Vagina (tissue), 2 donors: ENCODE measurements around the gene DUSP15.

Source experiments
- POLR2A ChIP-seq, 2 donors: fragments of 450-650 bp; IDR thresholded peaks; one replicate each; pipeline ENCODE4 v1.6.1; 2017; ENCODE audit warnings: antibody characterized with exemption in 2 of 2, mild to moderate bottlenecking in 2 of 2, moderate library complexity in 2 of 2
- TF ChIP-seq, protein P1 (sequence below), 3 experiments: fragments of 450-650 bp in 2 of 3; fragments of 200-600 bp in 1 of 3; sonication (generic) in 1 of 3; IDR thresholded peaks; one replicate each; pipeline ENCODE4 v1.5.1; 2017 to 2019; ENCODE audit warnings: antibody characterized with exemption in 3 of 3, mild to moderate bottlenecking in 2 of 3, moderate library complexity in 2 of 3

DNA sequence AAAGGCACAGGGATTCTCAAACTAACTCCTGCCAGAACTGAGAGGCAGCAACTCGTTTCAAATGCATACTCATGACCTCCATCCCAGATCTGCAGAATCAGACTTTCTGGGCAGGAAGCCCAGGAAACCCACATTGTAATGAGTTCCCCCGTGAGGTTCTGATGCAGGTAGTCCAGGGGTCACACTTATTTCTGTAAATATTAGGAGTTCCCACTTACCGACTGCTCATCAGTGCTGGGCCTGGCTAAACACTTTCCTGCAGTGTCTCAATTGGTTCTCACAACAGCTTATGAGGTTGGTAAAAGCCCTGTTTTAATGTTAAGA, 11.6 kb downstream of the DUSP15 start:
- TF ChIP-seq, protein P1, sequence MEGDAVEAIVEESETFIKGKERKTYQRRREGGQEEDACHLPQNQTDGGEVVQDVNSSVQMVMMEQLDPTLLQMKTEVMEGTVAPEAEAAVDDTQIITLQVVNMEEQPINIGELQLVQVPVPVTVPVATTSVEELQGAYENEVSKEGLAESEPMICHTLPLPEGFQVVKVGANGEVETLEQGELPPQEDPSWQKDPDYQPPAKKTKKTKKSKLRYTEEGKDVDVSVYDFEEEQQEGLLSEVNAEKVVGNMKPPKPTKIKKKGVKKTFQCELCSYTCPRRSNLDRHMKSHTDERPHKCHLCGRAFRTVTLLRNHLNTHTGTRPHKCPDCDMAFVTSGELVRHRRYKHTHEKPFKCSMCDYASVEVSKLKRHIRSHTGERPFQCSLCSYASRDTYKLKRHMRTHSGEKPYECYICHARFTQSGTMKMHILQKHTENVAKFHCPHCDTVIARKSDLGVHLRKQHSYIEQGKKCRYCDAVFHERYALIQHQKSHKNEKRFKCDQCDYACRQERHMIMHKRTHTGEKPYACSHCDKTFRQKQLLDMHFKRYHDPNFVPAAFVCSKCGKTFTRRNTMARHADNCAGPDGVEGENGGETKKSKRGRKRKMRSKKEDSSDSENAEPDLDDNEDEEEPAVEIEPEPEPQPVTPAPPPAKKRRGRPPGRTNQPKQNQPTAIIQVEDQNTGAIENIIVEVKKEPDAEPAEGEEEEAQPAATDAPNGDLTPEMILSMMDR (IDR thresholded peaks at IDR 0.05) = no peak
- TF ChIP-seq POLR2A (IDR thresholded peaks at IDR 0.05) = no peak
